Chondrocyte (in vitro differentiated cells): ENCODE results near the gene TOP3A. TPM values are rescaled to one million over a fixed set of nuclear protein-coding genes. Genes with fewer than 3 reads are reported as not detected.

Experiments
- DNase-seq: peaks from one replicate; pipeline ENCODE4 v3.0.0; 2021; ENCODE audit warnings: mixed read lengths, low spot score
- H3K27ac Mint-ChIP-seq: one replicate; pipeline ENCODE4 v1.8.0; 2021; ENCODE audit warnings: mild to moderate bottlenecking, moderate library complexity, mixed read lengths; ENCODE audit not compliant: unreplicated experiment
- H3K27me3 Mint-ChIP-seq: 2 replicates; pipeline ENCODE4 v1.8.0; 2021; ENCODE audit warnings: low read depth, mixed read lengths
- H3K36me3 Mint-ChIP-seq: 2 replicates; pipeline ENCODE4 v1.8.0; 2021; ENCODE audit warnings: low read depth, mixed read lengths
- H3K4me1 Mint-ChIP-seq: 2 replicates; pipeline ENCODE4 v1.8.0; 2021; ENCODE audit warnings: low read depth, mild to moderate bottlenecking, mixed read lengths
- H3K4me3 Mint-ChIP-seq: one replicate; pipeline ENCODE4 v1.8.0; 2021; ENCODE audit warnings: mild to moderate bottlenecking, moderate library complexity, mixed read lengths; ENCODE audit not compliant: unreplicated experiment
- H3K9me3 Mint-ChIP-seq: 2 replicates; pipeline ENCODE4 v1.8.0; 2021; ENCODE audit warnings: low read depth, mixed read lengths
- CTCF ChIP-seq: fragments of 200-600 bp; sonication (generic); IDR thresholded peaks from 2 replicates; pipeline ENCODE4 v1.5.0; 2021; ENCODE audit warnings: antibody characterized with exemption, mild to moderate bottlenecking, moderate library complexity
- total RNA-seq: library from RNA; stranded (reverse); gene quantifications from 3 replicates; pipeline ENCODE4 v1.2.1, GENCODE V29; 2021

Gene TOP3A
- total RNA-seq, 1 donor from 2014 or later, result 37.7 TPM

GRCh38 chr17:18256351-18256750, 58.4 kb downstream of the TOP3A start:
- Mint-ChIP-seq H3K4me3 (no peak overlapping the region), H3K36me3 (peaks cover 15% of the 10 kb centered on the region), H3K4me1 (peaks cover 23% of the 10 kb centered on the region), H3K27ac (no peak overlapping the region), H3K27me3 (no peaks in the 10 kb centered on the region), H3K9me3 (no peaks in the 10 kb centered on the region)
- no peak for TF ChIP-seq CTCF
- DNase-seq, result no peak

GRCh38 chr17:18254888-18255649, 59.7 kb downstream of the TOP3A start:
- Mint-ChIP-seq H3K36me3 (peaks cover 20% of the 10 kb centered on the region), H3K4me3 (no peak overlapping the region)

GRCh38 chr17:18253947-18254821, 60.6 kb downstream of the TOP3A start:
- Mint-ChIP-seq H3K4me3 (no peak overlapping the region), H3K27ac (no peak overlapping the region), H3K4me1 (peaks cover 17% of the 10 kb centered on the region), H3K9me3 (no peaks in the 10 kb centered on the region), H3K36me3 (peaks cover 21% of the 10 kb centered on the region), H3K27me3 (no peaks in the 10 kb centered on the region)
- DNase-seq, result no peak
- TF ChIP-seq CTCF, result no peak

More at GRCh38 chr17:18254888-18255649, 59.7 kb downstream of the TOP3A start:
- DNase-seq, result no peak
- peaks cover 21% of the 10 kb centered on the region for H3K4me1 Mint-ChIP-seq
- H3K27me3 Mint-ChIP-seq, result no peaks in the 10 kb centered on the region
- H3K27ac Mint-ChIP-seq, result no peak overlapping the region
- no peak for TF ChIP-seq CTCF
- H3K9me3 Mint-ChIP-seq, result no peaks in the 10 kb centered on the region

- Mint-ChIP-seq H3K4me3 (no peak overlapping the region), H3K9me3 (no peaks in the 10 kb centered on the region), H3K27ac (no peak overlapping the region), H3K27me3 (no peaks in the 10 kb centered on the region), H3K36me3 (peaks cover 23% of the 10 kb centered on the region), H3K4me1 (peaks cover 12% of the 10 kb centered on the region)
- DNase-seq, result no peak
- TF ChIP-seq CTCF, result no peak
These were observed 61.5 kb downstream of the TOP3A start for GRCh38 chr17:18253187-18253884.

GRCh38 chr17:18252160-18252559, 62.6 kb downstream of the TOP3A start:
- no peak for TF ChIP-seq CTCF
- no peak overlapping the region for H3K4me3 Mint-ChIP-seq
- no peaks in the 10 kb centered on the region for H3K27me3 Mint-ChIP-seq
- H3K36me3 Mint-ChIP-seq, result peaks cover 30% of the 10 kb centered on the region
- no peak overlapping the region for H3K27ac Mint-ChIP-seq
- H3K9me3 Mint-ChIP-seq, result no peaks in the 10 kb centered on the region
- DNase-seq, result no peak
- H3K4me1 Mint-ChIP-seq, result peaks cover 8% of the 10 kb centered on the region
